Keratinocyte (primary cell): Measurements from ENCODE around the gene ARRDC3.

Experiments
- EZH2 ChIP-seq: IDR thresholded peaks from one replicate; pipeline ENCODE4 v1.6.1; 2012; ENCODE audit warnings: inconsistent platforms, mild to moderate bottlenecking, low read length, moderate library complexity
- TF ChIP-seq, protein P1 (sequence below), 3 experiments: IDR thresholded peaks in 1 of 3; conservative IDR thresholded peaks in 1 of 3; optimal IDR thresholded peaks in 1 of 3; 2 replicates in 2 of 3; 3 replicates in 1 of 3; pipeline versions ENCODE3 to v1.5.1; 2011; ENCODE audit warnings: low read length in 3 of 3, mild to moderate bottlenecking in 3 of 3, moderate library complexity in 2 of 3, control low read depth in 1 of 3, inconsistent platforms in 1 of 3; ENCODE audit not compliant: insufficient read depth in 2 of 3; ENCODE audit errors: extremely low read depth in 1 of 3

DNA sequence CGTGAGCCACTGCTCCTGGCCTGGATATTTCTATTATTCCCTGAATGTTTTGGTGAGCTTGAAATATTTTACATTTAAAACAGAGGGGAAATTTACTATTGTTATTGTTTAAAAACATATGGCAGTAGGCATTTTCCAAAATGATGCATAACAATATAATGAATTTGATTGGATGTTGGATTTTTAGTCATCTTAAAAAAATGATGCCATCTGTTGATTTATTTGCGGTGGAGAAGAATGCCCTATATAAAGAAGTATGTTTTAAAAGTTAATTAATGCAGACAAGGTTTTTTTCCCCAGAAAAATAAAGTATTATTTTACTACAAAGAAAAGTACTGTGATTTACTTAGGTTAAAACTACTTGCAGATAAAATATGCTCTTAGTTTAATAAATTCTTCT, 33.4 kb upstream of the ARRDC3 start:
- TF ChIP-seq, protein P1, sequence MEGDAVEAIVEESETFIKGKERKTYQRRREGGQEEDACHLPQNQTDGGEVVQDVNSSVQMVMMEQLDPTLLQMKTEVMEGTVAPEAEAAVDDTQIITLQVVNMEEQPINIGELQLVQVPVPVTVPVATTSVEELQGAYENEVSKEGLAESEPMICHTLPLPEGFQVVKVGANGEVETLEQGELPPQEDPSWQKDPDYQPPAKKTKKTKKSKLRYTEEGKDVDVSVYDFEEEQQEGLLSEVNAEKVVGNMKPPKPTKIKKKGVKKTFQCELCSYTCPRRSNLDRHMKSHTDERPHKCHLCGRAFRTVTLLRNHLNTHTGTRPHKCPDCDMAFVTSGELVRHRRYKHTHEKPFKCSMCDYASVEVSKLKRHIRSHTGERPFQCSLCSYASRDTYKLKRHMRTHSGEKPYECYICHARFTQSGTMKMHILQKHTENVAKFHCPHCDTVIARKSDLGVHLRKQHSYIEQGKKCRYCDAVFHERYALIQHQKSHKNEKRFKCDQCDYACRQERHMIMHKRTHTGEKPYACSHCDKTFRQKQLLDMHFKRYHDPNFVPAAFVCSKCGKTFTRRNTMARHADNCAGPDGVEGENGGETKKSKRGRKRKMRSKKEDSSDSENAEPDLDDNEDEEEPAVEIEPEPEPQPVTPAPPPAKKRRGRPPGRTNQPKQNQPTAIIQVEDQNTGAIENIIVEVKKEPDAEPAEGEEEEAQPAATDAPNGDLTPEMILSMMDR (optimal IDR thresholded peaks at IDR 0.05 in 1 of 3, IDR thresholded peaks at IDR 0.05 in 1 of 3, conservative IDR thresholded peaks at IDR 0.05 in 1 of 3; ENCODE audit: extremely low read depth in 1 of 3, insufficient read depth in 2 of 3, low read length in 3 of 3) = no peak
- no peak for TF ChIP-seq EZH2
